Measurements from ENCODE around the gene VN1R5.

The VN1R5 gene

GRCh38 chr1:247293047-247293446 lies 37.2 kb downstream of the VN1R5 start:
- H3K4me3 ChIP-seq (ENCODE audit: low read depth, low read length), result no peak overlapping the region
- no peaks in the 10 kb centered on the region for H3K36me3 ChIP-seq (ENCODE audit: control insufficient read depth in 2 of 2, insufficient read depth in 1 of 2, low read length in 2 of 2)
- CTCF ChIA-PET, result no interaction called here
- TF ChIP-seq ZNF544 (tag by site-specific recombination; IDR thresholded peaks at IDR 0.05) (no peak), ZNF561 (tag by site-specific recombination; IDR thresholded peaks at IDR 0.05; ENCODE audit: borderline replicate concordance) (no peak), GFI1B (tag by site-specific recombination; IDR thresholded peaks at IDR 0.05) (no peak), ZNF843 (tag by site-specific recombination; IDR thresholded peaks at IDR 0.05) (no peak), ZNF214 (tag by site-specific recombination; IDR thresholded peaks at IDR 0.05; ENCODE audit: borderline replicate concordance) (no peak), ZNF2 (tag by site-specific recombination; IDR thresholded peaks at IDR 0.05) (no peak), ZNF354C (tag by site-specific recombination; IDR thresholded peaks at IDR 0.05; ENCODE audit: borderline replicate concordance, low read depth) (no peak), PRDM1 (tag by site-specific recombination; IDR thresholded peaks at IDR 0.05) (no peak), ZSCAN16 (tag by site-specific recombination; IDR thresholded peaks at IDR 0.05) (no peak), ZNF223 (tag by site-specific recombination; IDR thresholded peaks at IDR 0.05) (no peak), REST (tag by site-specific recombination; IDR thresholded peaks at IDR 0.05) (no peak), ZNF248 (tag by site-specific recombination; IDR thresholded peaks at IDR 0.05) (no peak)
- no peaks in the 10 kb centered on the region for H3K4me1 ChIP-seq (ENCODE audit: control insufficient read depth, insufficient read depth, low read length)
- POLR2A ChIA-PET, result no interaction called here
- no peak overlapping the region for H3K27ac ChIP-seq (ENCODE audit: extremely low read depth, low read depth, low read length)
- H3K9me3 ChIP-seq (ENCODE audit: control insufficient read depth, insufficient read depth, low read depth, low read length), result no peaks in the 10 kb centered on the region

- H3K27ac ChIP-seq (ENCODE audit: extremely low read depth, low read depth, low read length), result no peak overlapping the region
- no peak for TF ChIP-seq ZNF19 (tag by site-specific recombination; IDR thresholded peaks at IDR 0.05; ENCODE audit: low read depth)
- no peak for TF ChIP-seq ZNF311 (tag by site-specific recombination; IDR thresholded peaks at IDR 0.05; ENCODE audit: borderline replicate concordance)
- no peak for TF ChIP-seq ZNF610 (tag by site-specific recombination; IDR thresholded peaks at IDR 0.05; ENCODE audit: borderline replicate concordance)
- H3K36me3 ChIP-seq (ENCODE audit: control insufficient read depth in 2 of 2, insufficient read depth in 1 of 2, low read length in 2 of 2), result peaks cover 0 to 8% of the 10 kb centered on the region in 2 experiments; a peak in 1 of 3 replicates
- H3K4me1 ChIP-seq (ENCODE audit: control insufficient read depth, insufficient read depth, low read length), result no peaks in the 10 kb centered on the region
- CTCF ChIA-PET, result no interaction called here
- H3K4me3 ChIP-seq (ENCODE audit: low read depth, low read length), result no peak overlapping the region
- POLR2A ChIA-PET, result no interaction called here
- no peaks in the 10 kb centered on the region for H3K9me3 ChIP-seq (ENCODE audit: control insufficient read depth, insufficient read depth, low read depth, low read length)
Observed at GRCh38 chr1:247294282-247294681, 38.4 kb downstream of the VN1R5 start.

GRCh38 chr1:247295274-247295684 lies 39.4 kb downstream of the VN1R5 start:
- no peak for TF ChIP-seq ZNF792 (tag by site-specific recombination; IDR thresholded peaks at IDR 0.05)
- TF ChIP-seq ZNF169 (tag by site-specific recombination; IDR thresholded peaks at IDR 0.05), result no peak
- TF ChIP-seq ZNF571 (tag by site-specific recombination; IDR thresholded peaks at IDR 0.05), result no peak
- no peak for TF ChIP-seq ZBTB6 (tag by site-specific recombination; IDR thresholded peaks at IDR 0.05)
- no peak for TF ChIP-seq ZNF416 (tag by site-specific recombination; IDR thresholded peaks at IDR 0.05)
- TF ChIP-seq GLI4 (tag by site-specific recombination; IDR thresholded peaks at IDR 0.05), result no peak
- no peak for TF ChIP-seq ZXDB (tag by site-specific recombination; IDR thresholded peaks at IDR 0.05)
- TF ChIP-seq ZNF311 (tag by site-specific recombination; IDR thresholded peaks at IDR 0.05; ENCODE audit: borderline replicate concordance), result no peak
- no peak for TF ChIP-seq ZBTB48 (tag by site-specific recombination; IDR thresholded peaks at IDR 0.05)
- TF ChIP-seq ZNF747 (tag by site-specific recombination; IDR thresholded peaks at IDR 0.05), result no peak
- no peaks in the 10 kb centered on the region for H3K4me1 ChIP-seq (ENCODE audit: control insufficient read depth, insufficient read depth, low read length)
- no peak overlapping the region for H3K4me3 ChIP-seq (ENCODE audit: low read depth, low read length)
- ChIA-PET POLR2A (no interaction called here), CTCF (no interaction called here)
- peaks cover 0 to 16% of the 10 kb centered on the region in 2 experiments; a peak in 1 of 3 replicates for H3K36me3 ChIP-seq (ENCODE audit: control insufficient read depth in 2 of 2, insufficient read depth in 1 of 2, low read length in 2 of 2)
- no peak overlapping the region for H3K27ac ChIP-seq (ENCODE audit: extremely low read depth, low read depth, low read length)
- no peaks in the 10 kb centered on the region for H3K9me3 ChIP-seq (ENCODE audit: control insufficient read depth, insufficient read depth, low read depth, low read length)

All from HEK293 (cell line).